ENCODE results near the gene DCAF4. TPM values are rescaled to one million over a fixed set of nuclear protein-coding genes. Genes with fewer than 3 reads are reported as not detected.
A peak's percentile ranks its signal among the peaks of the same experiment; 100 is the strongest.

The DCAF4 gene
- total and polyA plus RNA-seq, 2 of the 4 experiments (the other 2 are of a cell fraction): 28.8 to 29.4 TPM

GRCh38 chr14:72884386-72884785 is 41.9 kb upstream of the DCAF4 start:
- H2AK9ac ChIP-seq (replicated peaks; ENCODE audit: low read depth, low read length, poor library complexity): peak overlapping the region; percentile 39
- H3K14ac ChIP-seq (replicated peaks; ENCODE audit: low read depth, low read length): no peak overlapping the region; the same call in 1 of the 2 replicates
- no peak overlapping the region for H3K4me3 ChIP-seq (ENCODE audit: insufficient read depth, low read depth, low read length)
- no peak overlapping the region for H2BK120ac ChIP-seq (ENCODE audit: low read depth, low read length)
- WGBS, 2 experiments (ENCODE audit: extremely low coverage in 2 of 2, insufficient read length in 1 of 2): no CpG with 5 or more reads among the region's 4 CpGs
- H3K27me3 ChIP-seq (ENCODE audit: control insufficient read depth, insufficient read depth, low read length): no peaks in the 10 kb centered on the region
- dilution Hi-C loops (cut with HindIII; ENCODE audit: low sequenced_read_pairs, unreplicated experiment) (no loop called here), intact Hi-C loops (cut with micrococcal nuclease) (no loop called here), in situ Hi-C loops (cut with MboI; ENCODE audit: low sequenced_read_pairs) (no loop called here)
- no peak overlapping the region for H4K5ac ChIP-seq (ENCODE audit: low read depth, low read length)
- TF ChIP-seq MAZ (IDR thresholded peaks at IDR 0.05; ENCODE audit: borderline replicate concordance, low read depth, low read length): no peak
- no peak for TF ChIP-seq RFX5 (IDR thresholded peaks at IDR 0.05; ENCODE audit: low read depth, low read length)
- TF ChIP-seq RCOR1 (IDR thresholded peaks at IDR 0.05; ENCODE audit: insufficient replicate concordance, low read length): no peak
- no peak for TF ChIP-seq CEBPB (IDR thresholded peaks at IDR 0.05; ENCODE audit: low read depth, low read length)
- no peak for TF ChIP-seq MAFK (IDR thresholded peaks at IDR 0.05; ENCODE audit: low read depth, low read length)
- TF ChIP-seq USF2 (IDR thresholded peaks at IDR 0.05; ENCODE audit: low read depth, low read length): no peak
- no peak for TF ChIP-seq POLR2A (IDR thresholded peaks at IDR 0.05; ENCODE audit: low read depth, low read length)
- TF ChIP-seq MXI1 (IDR thresholded peaks at IDR 0.05; ENCODE audit: borderline replicate concordance, low read depth, low read length): no peak
- TF ChIP-seq BHLHE40 (IDR thresholded peaks at IDR 0.05; ENCODE audit: low read depth, low read length): no peak
- no peak for TF ChIP-seq SMC3 (IDR thresholded peaks at IDR 0.05; ENCODE audit: low read depth, low read length)
- no peak for TF ChIP-seq ELK1 (IDR thresholded peaks at IDR 0.05; ENCODE audit: borderline replicate concordance, low read depth, low read length)
- H2BK20ac ChIP-seq (ENCODE audit: low read depth, low read length): no peak overlapping the region
- ATAC-seq (ENCODE audit: low read depth) (no peak), DNase-seq (no peak)
- H3K4ac ChIP-seq (ENCODE audit: low read depth, low read length): no peak overlapping the region
- H4K8ac ChIP-seq (ENCODE audit: low read depth in 2 of 2, low read length in 2 of 2): no peak overlapping the region; a peak in 1 of 4 replicates
- no peak overlapping the region for H3K18ac ChIP-seq (ENCODE audit: low read depth, low read length)
- H3K23ac ChIP-seq (ENCODE audit: low read depth, low read length): peak overlapping the region; percentile 56; the same call in 1 of the 2 replicates
- H3K27ac ChIP-seq (ENCODE audit: insufficient read depth, low read length): no peak overlapping the region
- peaks cover 8% of the 10 kb centered on the region for H3K9me1 ChIP-seq (ENCODE audit: insufficient read depth, low read length)
- no TSS peak for BruUV-seq (replicated peaks)
- H3K4me1 ChIP-seq (ENCODE audit: control insufficient read depth, insufficient read depth, low read length): peaks cover 17% of the 10 kb centered on the region
- no peak overlapping the region for H3K56ac ChIP-seq (ENCODE audit: extremely low read depth, insufficient read depth, low read length)
- H2BK5ac ChIP-seq (ENCODE audit: low read depth, low read length, poor library complexity, severe bottlenecking): no peak overlapping the region
- H4K91ac ChIP-seq (ENCODE audit: insufficient read depth, low read depth, low read length): no peak overlapping the region
- H2AK5ac ChIP-seq (ENCODE audit: low read depth, low read length): no peak overlapping the region
- H2AFZ ChIP-seq (replicated peaks; ENCODE audit: low read length, poor library complexity): peak overlapping the region; percentile 38
- no peak overlapping the region for H2BK15ac ChIP-seq (ENCODE audit: low read depth, low read length)
- no peaks in the 10 kb centered on the region for H3K9me3 ChIP-seq (ENCODE audit: control insufficient read depth, insufficient read depth, low read length)
- H4K20me1 ChIP-seq (ENCODE audit: insufficient read depth, low read length): peaks cover 63% of the 10 kb centered on the region
- CTCF ChIA-PET: no interaction called here
- H3K4me2 ChIP-seq (ENCODE audit: low read depth, low read length): no peak overlapping the region
- H3K79me1 ChIP-seq (ENCODE audit: low read depth in 1 of 2, low read length in 2 of 2): peaks cover 49 to 89% of the 10 kb centered on the region in 2 experiments
- POLR2A ChIA-PET (ENCODE audit: unreplicated experiment): no interaction called here
- no peak overlapping the region for H3K9ac ChIP-seq (ENCODE audit: low read depth, low read length)
- peaks cover 3% of the 10 kb centered on the region; the same call in 1 of the 2 replicates for H3K36me3 ChIP-seq (ENCODE audit: control insufficient read depth, insufficient read depth, low read length)

All from IMR-90 (cell line).